ENCODE results near the gene SMIM26. TPM values are rescaled to one million over a fixed set of nuclear protein-coding genes. Genes with fewer than 3 reads are reported as not detected.

SMIM26 gene
- total and polyA plus RNA-seq, 9 of the 15 experiments (the other 6 are each of a cell fraction or from before 2014, with no cell fraction given): 46.9 to 186 (median 86.5) TPM

GRCh38 chr20:18527836-18528235, 39.4 kb upstream of the SMIM26 start (continued):
- TF ChIP-seq RAD51 (IDR thresholded peaks at IDR 0.05; ENCODE audit: borderline replicate concordance, low read depth): no peak

DNA sequence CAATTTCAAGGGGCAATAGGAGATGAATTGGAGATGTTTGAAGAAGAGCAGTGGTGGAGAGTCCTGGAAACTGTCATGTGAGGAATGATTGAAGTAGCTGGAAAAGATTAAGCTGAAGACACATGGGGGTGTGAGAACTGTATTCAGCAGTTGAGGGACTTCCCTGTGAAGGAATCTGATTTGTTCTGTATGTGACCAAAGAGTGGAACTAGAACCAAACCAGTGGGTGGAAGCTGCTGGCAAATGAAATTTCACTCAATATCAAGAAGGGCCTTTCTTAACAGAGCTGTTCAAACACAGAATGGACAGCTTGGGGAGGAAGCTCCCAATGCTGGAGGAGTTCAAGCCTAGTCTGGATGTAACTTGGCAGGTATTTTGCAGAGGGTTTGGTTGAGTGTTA, 38.2 kb upstream of the SMIM26 start:
- no peaks in the 10 kb centered on the region for H3K4me1 ChIP-seq (replicated peaks in 1 of 2; ENCODE audit: control insufficient read depth in 2 of 2, insufficient read depth in 2 of 2, low read length in 2 of 2)
- H3K4me2 ChIP-seq (ENCODE audit: insufficient read depth, low read length): no peak overlapping the region
- TF ChIP-seq NFYB (IDR thresholded peaks at IDR 0.05; ENCODE audit: extremely low read depth, insufficient read length) (no peak), NFXL1 (CRISPR knock-in tag; IDR thresholded peaks at IDR 0.05) (no peak), TAF15 (IDR thresholded peaks at IDR 0.05; ENCODE audit: low read depth, low read length) (no peak), GATAD2B (IDR thresholded peaks at IDR 0.05; ENCODE audit: borderline replicate concordance) (no peak), SOX6 (IDR thresholded peaks at IDR 0.05) (no peak), HMGXB4 (CRISPR knock-in tag; IDR thresholded peaks at IDR 0.05) (no peak)
- no peaks in the 10 kb centered on the region for H3K79me2 ChIP-seq (ENCODE audit: control insufficient read depth, insufficient read depth, low read length)
- no peaks in the 10 kb centered on the region for H3K9me1 ChIP-seq (ENCODE audit: control insufficient read depth, insufficient read depth, low read length)
- FAIRE-seq (no peak), DNase-seq (ENCODE audit: extremely low read depth in 1 of 4, low spot score in 3 of 4) (no peak), ATAC-seq (no peak)
- H4K20me1 ChIP-seq (replicated peaks; ENCODE audit: control insufficient read depth, insufficient read depth, low read length): no peaks in the 10 kb centered on the region
- POLR2A ChIA-PET: interaction anchor here (1.2 to 1.3 kb wide), 2 partner anchors 18 to 21 kb away, joined by 4 to 6 read pairs; partner anchors contain the start of gene SEC23B
- CTCF ChIA-PET (ENCODE audit: low intra/inter-chr PET ratio): no interaction called here
- H3K27me3 ChIP-seq (ENCODE audit: control insufficient read depth in 2 of 2, insufficient read depth in 2 of 2, low read length in 2 of 2): no peaks in the 10 kb centered on the region
- H3K9me3 ChIP-seq (replicated peaks; ENCODE audit: control insufficient read depth, insufficient read depth, low read depth, low read length): no peaks in the 10 kb centered on the region
- H3K9ac ChIP-seq (ENCODE audit: insufficient read depth in 1 of 2, low read depth in 2 of 2, low read length in 2 of 2): no peak overlapping the region
- H3K36me3 ChIP-seq (ENCODE audit: control insufficient read depth, insufficient read depth, low read length): peaks cover 86% of the 10 kb centered on the region
- no TSS peak for BruUV-seq (replicated peaks)
- in situ Hi-C loops (cut with MboI): no loop called here
- no peak overlapping the region for H3K27ac ChIP-seq (ENCODE audit: extremely low read depth, low read depth, low read length)
- intact Hi-C loops (cut with micrococcal nuclease): no loop called here
- no peak overlapping the region for H2AFZ ChIP-seq (ENCODE audit: low read depth, low read length)
- H3K4me3 ChIP-seq: no peak overlapping the region
